Stomach (tissue), 9 donors: ENCODE results near the gene PLCB1. TPM values are rescaled to one million over a fixed set of nuclear protein-coding genes. Genes with fewer than 3 reads are reported as not detected.

ENCODE experiments used
- DNase-seq, 2 donors: peaks; one replicate each; pipeline versions ENCODE4 v3.0.0 to v3.0.0-alpha.2; 2013 to 2019
- H3K27ac ChIP-seq, 5 donors: fragments of 200-600 bp in 4 of 5; sonication (generic) in 4 of 5; one replicate each; pipeline ENCODE4 v1.5.1; 2013 to 2019; ENCODE audit warnings: mild to moderate bottlenecking in 1 of 5, moderate library complexity in 1 of 5
- H3K27me3 ChIP-seq, 3 donors: fragments of 200-600 bp; sonication (generic); one replicate each; pipeline ENCODE4 v1.5.1; 2017 to 2019; ENCODE audit warnings: mixed run types in 1 of 3
- H3K36me3 ChIP-seq, 4 donors: fragments of 200-600 bp; sonication (generic); 1 replicate in 3 of 4; 2 replicates in 1 of 4; pipeline ENCODE4 v1.5.1; 2016 to 2019
- H3K4me1 ChIP-seq, 4 donors: fragments of 200-600 bp; sonication (generic); one replicate each; pipeline ENCODE4 v1.5.1; 2016 to 2019
- H3K4me3 ChIP-seq, 4 donors: fragments of 200-600 bp; sonication (generic) in 3 of 4; one replicate each; pipeline ENCODE4 v1.5.1; 2016 to 2019; ENCODE audit warnings: mild to moderate bottlenecking in 1 of 4
- H3K9me3 ChIP-seq, 4 donors: fragments of 200-600 bp; sonication (generic); one replicate each; pipeline ENCODE4 v1.5.1; 2016 to 2019
- CTCF ChIP-seq, 7 experiments: fragments of 450-650 bp in 4 of 7; fragments of 200-600 bp in 3 of 7; sonication (generic) in 3 of 7; IDR thresholded peaks; one replicate each; pipeline ENCODE4 v1.5.1; 2016 to 2019; ENCODE audit warnings: antibody characterized with exemption in 7 of 7, control low read depth in 2 of 7, mild to moderate bottlenecking in 1 of 7
- EP300 ChIP-seq: sonication (generic); formaldehyde crosslinking; IDR thresholded peaks from one replicate; pipeline ENCODE4 v1.6.1; 2017; ENCODE audit warnings: antibody characterized with exemption
- POLR2A ChIP-seq, 4 donors: fragments of 450-650 bp; IDR thresholded peaks; one replicate each; pipeline ENCODE4 v1.6.1; 2016; ENCODE audit warnings: antibody characterized with exemption in 4 of 4, control low read depth in 2 of 4, mild to moderate bottlenecking in 1 of 4, moderate library complexity in 1 of 4
- POLR2AphosphoS5 ChIP-seq, 3 donors: sonication (generic); formaldehyde crosslinking; IDR thresholded peaks; one replicate each; pipeline ENCODE4 v1.6.1; 2016; ENCODE audit warnings: antibody characterized with exemption in 3 of 3
- WGBS, 5 donors: extraction: QIAGEN DNeasy Blood & Tissue Kit in 3 of 5; methylation state at CpG; one replicate each; pipeline versions ENCODE4 v1.1.5 to v1.1.7; 2013 to 2018; 5-methylcytosine and 5-hydroxymethylcytosine counted together
- intact Hi-C: fragments of 100-400 bp; cut with DNase I; formaldehyde crosslinking; loops from one replicate; pipeline ENCODE4 v1.15.1; 2023; ENCODE audit warnings: low total_unique reads
- polyA plus RNA-seq, 3 donors: library from polyadenylated mRNA; stranded (reverse); fragments of 200-250 nt; gene quantifications; one replicate each; pipeline ENCODE4 v1.2.3, GENCODE V29; 2013
- total RNA-seq, 5 donors: library from RNA; depleted of rRNA; stranded (reverse); fragments of >200 nt; gene quantifications; one replicate each; pipeline versions ENCODE4 v1.1.0 to v1.2.3, GENCODE V29; 2014 to 2016
- donor health status: healthy with polysubstance abuse.
- donor health status: Bipolar disorder and iron deficiency.
- donor health status: healthy.

Gene PLCB1
- total and polyA plus RNA-seq, 8 donors: 4.1 to 66.5 (median 11.7) TPM

GRCh38 chr20:8509809-8510208 lies 377.7 kb downstream of the PLCB1 start:
- TF ChIP-seq CTCF (IDR thresholded peaks at IDR 0.05) (no peak), POLR2AphosphoS5 (IDR thresholded peaks at IDR 0.05) (no peak), EP300 (no peak), POLR2A (IDR thresholded peaks at IDR 0.05) (no peak)
- Histone ChIP-seq H3K4me3 (no peak overlapping the region), H3K27ac (no peak overlapping the region), H3K9me3 (no peaks in the 10 kb centered on the region), H3K4me1 (peaks cover 0 to 18% (median 0%) of the 10 kb centered on the region in 4 donors), H3K27me3 (no peaks in the 10 kb centered on the region), H3K36me3 (no peaks in the 10 kb centered on the region)
- 81 to 95% (median 85%) methylated on average over 1 of the region's 1 CpG for WGBS, 5 donors
- intact Hi-C loops: no loop called here
- DNase-seq: no peak

- no peak for TF ChIP-seq POLR2A (IDR thresholded peaks at IDR 0.05)
- no peak for TF ChIP-seq POLR2AphosphoS5 (IDR thresholded peaks at IDR 0.05)
- TF ChIP-seq CTCF (IDR thresholded peaks at IDR 0.05): no peak
- TF ChIP-seq EP300: no peak
- no peaks in the 10 kb centered on the region for H3K36me3 ChIP-seq
- H3K27me3 ChIP-seq: no peaks in the 10 kb centered on the region
- H3K4me1 ChIP-seq: peaks cover 0 to 12% (median 0%) of the 10 kb centered on the region in 4 donors
- no peak for DNase-seq
- no peak overlapping the region for H3K27ac ChIP-seq
- H3K4me3 ChIP-seq: no peak overlapping the region
- no peaks in the 10 kb centered on the region for H3K9me3 ChIP-seq
- intact Hi-C loops: no loop called here
Observed at GRCh38 chr20:8510808-8511207, 378.7 kb downstream of the PLCB1 start.

DNA sequence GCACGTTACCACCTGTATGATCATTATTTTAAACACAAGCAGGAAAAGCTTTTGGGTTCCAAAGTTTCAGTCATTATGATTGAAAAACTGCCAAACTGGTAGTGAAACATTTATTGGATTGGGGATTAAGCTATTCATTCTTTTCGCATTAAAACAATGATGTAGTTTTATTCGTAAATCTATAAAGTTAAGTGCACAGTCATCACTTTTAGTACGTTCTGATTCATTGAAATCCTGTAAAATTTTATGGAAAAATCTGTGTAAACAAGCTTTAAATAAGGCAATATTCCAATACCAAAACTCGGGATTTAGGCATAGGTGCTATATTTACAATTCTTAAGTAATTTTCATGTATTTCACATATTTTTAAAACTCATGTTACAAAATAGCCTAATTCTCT lies 379.9 kb downstream of the PLCB1 start:
- TF ChIP-seq POLR2AphosphoS5 (IDR thresholded peaks at IDR 0.05) (no peak), CTCF (IDR thresholded peaks at IDR 0.05) (no peak), EP300 (no peak), POLR2A (IDR thresholded peaks at IDR 0.05) (no peak)
- no peak overlapping the region for H3K27ac ChIP-seq
- H3K27me3 ChIP-seq: no peaks in the 10 kb centered on the region
- H3K9me3 ChIP-seq: no peaks in the 10 kb centered on the region
- H3K4me3 ChIP-seq: no peak overlapping the region
- WGBS, 5 donors: 81 to 92% (median 87%) methylated on average over 5 of the region's 5 CpGs
- no peak for DNase-seq
- intact Hi-C loops: no loop called here
- H3K4me1 ChIP-seq: peaks cover 0 to 9% (median 0%) of the 10 kb centered on the region in 4 donors
- H3K36me3 ChIP-seq: no peaks in the 10 kb centered on the region

GRCh38 chr20:8515810-8516435 lies 383.9 kb downstream of the PLCB1 start:
- H3K9me3 ChIP-seq: no peaks in the 10 kb centered on the region
- no peak overlapping the region for H3K4me3 ChIP-seq
- no peaks in the 10 kb centered on the region for H3K36me3 ChIP-seq
- intact Hi-C loops: no loop called here
- no peak for TF ChIP-seq EP300
- TF ChIP-seq POLR2A (IDR thresholded peaks at IDR 0.05): no peak
- TF ChIP-seq CTCF (IDR thresholded peaks at IDR 0.05): no peak
- TF ChIP-seq POLR2AphosphoS5 (IDR thresholded peaks at IDR 0.05): no peak
- WGBS, 5 donors: 85 to 90% (median 88%) methylated on average over 4 of the region's 4 CpGs
- no peak for DNase-seq
- no peaks in the 10 kb centered on the region for H3K27me3 ChIP-seq
- H3K4me1 ChIP-seq: no peaks in the 10 kb centered on the region
- no peak overlapping the region for H3K27ac ChIP-seq
